Mesenchymal stem cell (in vitro differentiated cells and primary cell): Measurements from ENCODE around the gene ZBTB47.

Experiments
- DNase-seq: peaks from one replicate; pipeline ENCODE4 v3.0.0-alpha.2; 2013
- H2AFZ ChIP-seq: one replicate; pipeline ENCODE4 v1.6.1; 2013; ENCODE audit warnings: low read depth, mild to moderate bottlenecking, control low read depth, inconsistent platforms, low read length, moderate library complexity
- H2AK5ac ChIP-seq: 2 replicates; pipeline ENCODE4 v1.6.1; 2013; ENCODE audit warnings: low read length, moderate library complexity, mild to moderate bottlenecking, inconsistent platforms; ENCODE audit not compliant: severe bottlenecking
- H2BK120ac ChIP-seq: one replicate; pipeline ENCODE4 v1.6.1; 2013; ENCODE audit warnings: low read depth, mild to moderate bottlenecking, inconsistent platforms, low read length, moderate library complexity
- H2BK12ac ChIP-seq, 2 experiments: one replicate each; pipeline ENCODE4 v1.6.1; 2013; ENCODE audit warnings: inconsistent platforms in 2 of 2, low read length in 2 of 2, mild to moderate bottlenecking in 2 of 2, moderate library complexity in 2 of 2, control low read depth in 1 of 2
- H2BK15ac ChIP-seq: one replicate; pipeline ENCODE4 v1.6.1; 2013; ENCODE audit warnings: mild to moderate bottlenecking, low read depth, inconsistent platforms; ENCODE audit not compliant: poor library complexity, severe bottlenecking
- H2BK5ac ChIP-seq: 2 replicates; pipeline ENCODE4 v1.6.1; 2013; ENCODE audit warnings: low read depth, mild to moderate bottlenecking, low read length, control low read depth, inconsistent platforms; ENCODE audit not compliant: poor library complexity, severe bottlenecking
- H3K14ac ChIP-seq, 2 experiments: one replicate each; pipeline ENCODE4 v1.6.1; 2013; ENCODE audit warnings: inconsistent platforms in 2 of 2, low read length in 2 of 2, control low read depth in 1 of 2, mild to moderate bottlenecking in 1 of 2, moderate library complexity in 1 of 2
- H3K18ac ChIP-seq, 2 experiments: one replicate each; pipeline ENCODE4 v1.6.1; 2013; ENCODE audit warnings: inconsistent platforms in 2 of 2, low read length in 2 of 2, control low read depth in 1 of 2, low read depth in 1 of 2, mild to moderate bottlenecking in 1 of 2
- H3K23ac ChIP-seq, 2 experiments: one replicate each; pipeline ENCODE4 v1.6.1; 2013; ENCODE audit warnings: inconsistent platforms in 2 of 2, low read length in 2 of 2, mild to moderate bottlenecking in 2 of 2, moderate library complexity in 2 of 2, control low read depth in 1 of 2
- H3K27ac ChIP-seq: 2 replicates; pipeline ENCODE4 v1.5.1; 2013; ENCODE audit warnings: mild to moderate bottlenecking, moderate library complexity, low read length, control low read depth, inconsistent platforms; ENCODE audit not compliant: poor library complexity, severe bottlenecking
- H3K27me3 ChIP-seq, 2 experiments: 2 replicates each; pipeline versions ENCODE4 v1.6.1 to v1.7.0; 2013; ENCODE audit warnings: low read length in 2 of 2, mild to moderate bottlenecking in 2 of 2, moderate library complexity in 2 of 2, control low read depth in 1 of 2, inconsistent platforms in 1 of 2; ENCODE audit not compliant: control insufficient read depth in 1 of 2, insufficient read depth in 1 of 2
- H3K36me3 ChIP-seq, 2 experiments: 2 replicates each; pipeline versions ENCODE4 v1.6.1 to v1.7.0; 2013; ENCODE audit warnings: low read length in 2 of 2, control low read depth in 1 of 2, inconsistent platforms in 1 of 2, low read depth in 1 of 2, mild to moderate bottlenecking in 1 of 2; ENCODE audit not compliant: insufficient read depth in 2 of 2, control insufficient read depth in 1 of 2
- H3K4ac ChIP-seq, 2 experiments: one replicate each; pipeline ENCODE4 v1.6.1; 2013; ENCODE audit warnings: inconsistent platforms in 2 of 2, low read length in 2 of 2, mild to moderate bottlenecking in 2 of 2, moderate library complexity in 2 of 2, control low read depth in 1 of 2, low read depth in 1 of 2
- H3K4me1 ChIP-seq: 2 replicates; pipeline ENCODE4 v1.6.1; 2013; ENCODE audit warnings: low read depth, low read length, control low read depth; ENCODE audit not compliant: control insufficient read depth, insufficient read depth
- H3K4me2 ChIP-seq: 2 replicates; pipeline ENCODE4 v1.6.1; 2013; ENCODE audit warnings: low read length, mild to moderate bottlenecking, inconsistent platforms; ENCODE audit not compliant: poor library complexity, severe bottlenecking
- H3K4me3 ChIP-seq, 2 experiments: 2 replicates each; pipeline versions ENCODE4 v1.5.1 to v1.7.0; 2013; ENCODE audit warnings: low read length in 2 of 2, mild to moderate bottlenecking in 2 of 2, control low read depth in 1 of 2, low read depth in 1 of 2; ENCODE audit not compliant: insufficient read depth in 1 of 2
- H3K79me1 ChIP-seq: replicated peaks from 2 replicates; pipeline ENCODE4 v1.6.1; 2013; ENCODE audit warnings: mild to moderate bottlenecking, control low read depth, low read length, inconsistent platforms; ENCODE audit not compliant: poor library complexity, severe bottlenecking
- H3K9ac ChIP-seq: 2 replicates; pipeline ENCODE4 v1.7.0; 2013; ENCODE audit warnings: mild to moderate bottlenecking, low read length, moderate library complexity
- H3K9me3 ChIP-seq: 2 replicates; pipeline ENCODE4 v1.7.0; 2013; ENCODE audit warnings: mild to moderate bottlenecking, low read length; ENCODE audit not compliant: control insufficient read depth
- H4K8ac ChIP-seq: one replicate; pipeline ENCODE4 v1.6.1; 2013; ENCODE audit warnings: inconsistent platforms, mild to moderate bottlenecking, low read length, moderate library complexity
- H4K91ac ChIP-seq: one replicate; pipeline ENCODE4 v1.6.1; 2013; ENCODE audit warnings: mild to moderate bottlenecking, low read length, inconsistent platforms
- WGBS: methylation state at CpG from one replicate; pipeline ENCODE4 v1.1.7; 2013; ENCODE audit warnings: mixed read lengths; 5-methylcytosine and 5-hydroxymethylcytosine counted together

ZBTB47 gene

DNA sequence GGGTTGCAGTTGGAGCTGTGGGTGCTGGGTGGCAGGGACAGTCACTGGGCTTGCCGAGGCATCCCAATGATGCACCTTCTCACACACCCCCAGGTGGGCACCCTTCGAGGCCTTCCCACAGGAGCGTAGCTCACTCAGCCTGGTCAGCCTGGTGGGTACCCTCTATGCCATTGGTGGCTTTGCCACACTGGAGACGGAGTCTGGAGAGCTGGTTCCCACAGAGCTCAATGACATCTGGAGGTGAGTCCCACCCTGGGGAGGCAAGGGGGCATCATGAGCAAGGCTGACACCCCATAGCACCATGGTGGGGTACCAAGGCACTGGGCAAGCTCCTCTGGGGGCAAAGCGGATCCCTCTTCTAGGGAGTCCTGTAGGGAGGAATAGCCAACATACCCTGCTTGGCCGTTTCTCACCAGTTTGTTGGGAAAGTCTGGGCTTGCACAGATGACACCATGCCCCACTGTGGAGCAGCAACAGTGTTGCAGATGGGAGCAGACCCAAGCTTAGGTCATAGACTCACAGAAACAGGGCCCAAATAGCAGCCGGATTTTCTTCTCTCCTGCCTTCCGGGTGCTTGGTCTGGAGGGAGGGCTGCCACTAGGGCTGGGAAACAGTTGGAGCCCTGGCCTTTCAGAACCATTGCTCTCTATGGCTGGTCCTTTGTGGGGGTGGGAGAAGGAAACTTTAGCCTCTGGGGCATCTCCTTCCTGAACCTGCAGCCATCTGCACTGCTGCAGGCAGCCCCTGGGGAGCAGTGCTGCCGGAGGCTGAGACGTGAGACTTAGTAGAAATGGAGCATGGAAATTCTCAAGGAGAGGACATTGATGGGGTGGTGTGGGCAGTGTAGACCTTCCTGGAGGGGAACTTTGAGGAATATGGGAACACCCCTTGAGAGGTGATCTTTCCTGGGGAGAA lies 37.5 kb downstream of the ZBTB47 start:
- H3K4ac ChIP-seq: no peak overlapping the region
- no peak overlapping the region for H3K14ac ChIP-seq
- no peak overlapping the region for H3K23ac ChIP-seq
- no peak overlapping the region for H3K18ac ChIP-seq
- H3K4me2 ChIP-seq: no peak overlapping the region
- H2AFZ ChIP-seq: no peak overlapping the region
- H3K9me3 ChIP-seq: no peaks in the 10 kb centered on the region
- no peak for DNase-seq
- no peak overlapping the region for H2BK120ac ChIP-seq
- no peak overlapping the region for H2BK12ac ChIP-seq
- H3K4me1 ChIP-seq: no peaks in the 10 kb centered on the region
- H3K27ac ChIP-seq: no peak overlapping the region
- H3K79me1 ChIP-seq: no peaks in the 10 kb centered on the region
- no peak overlapping the region for H4K91ac ChIP-seq
- WGBS: 85% methylated on average over 10 of the region's 10 CpGs
- H3K4me3 ChIP-seq: no peak overlapping the region
- H2BK5ac ChIP-seq: no peak overlapping the region
- no peak overlapping the region for H2AK5ac ChIP-seq
- no peak overlapping the region for H2BK15ac ChIP-seq
- H3K9ac ChIP-seq: no peak overlapping the region
- H3K36me3 ChIP-seq: no peaks in the 10 kb centered on the region
- peaks cover 46 to 64% of the 10 kb centered on the region in 2 experiments for H3K27me3 ChIP-seq
- no peak overlapping the region for H4K8ac ChIP-seq

GRCh38 chr3:42691816-42692666 lies 38.5 kb downstream of the ZBTB47 start:
- Histone ChIP-seq H3K14ac (no peak overlapping the region), H2BK5ac (no peak overlapping the region), H2BK15ac (no peak overlapping the region), H2AK5ac (no peak overlapping the region), H3K79me1 (no peaks in the 10 kb centered on the region), H3K23ac (no peak overlapping the region), H4K8ac (no peak overlapping the region), H2BK12ac (no peak overlapping the region), H3K36me3 (no peaks in the 10 kb centered on the region), H3K9me3 (no peaks in the 10 kb centered on the region), H3K4ac (no peak overlapping the region), H3K18ac (no peak overlapping the region), H2AFZ (no peak overlapping the region), H4K91ac (no peak overlapping the region), H3K4me1 (no peaks in the 10 kb centered on the region), H2BK120ac (no peak overlapping the region), H3K4me3 (no peak overlapping the region), H3K27ac (no peak overlapping the region), H3K4me2 (no peak overlapping the region), H3K9ac (no peak overlapping the region), H3K27me3 (peaks cover 52 to 62% of the 10 kb centered on the region in 2 experiments)
- WGBS: 73% methylated on average over 13 of the region's 13 CpGs
- DNase-seq: no peak

DNA sequence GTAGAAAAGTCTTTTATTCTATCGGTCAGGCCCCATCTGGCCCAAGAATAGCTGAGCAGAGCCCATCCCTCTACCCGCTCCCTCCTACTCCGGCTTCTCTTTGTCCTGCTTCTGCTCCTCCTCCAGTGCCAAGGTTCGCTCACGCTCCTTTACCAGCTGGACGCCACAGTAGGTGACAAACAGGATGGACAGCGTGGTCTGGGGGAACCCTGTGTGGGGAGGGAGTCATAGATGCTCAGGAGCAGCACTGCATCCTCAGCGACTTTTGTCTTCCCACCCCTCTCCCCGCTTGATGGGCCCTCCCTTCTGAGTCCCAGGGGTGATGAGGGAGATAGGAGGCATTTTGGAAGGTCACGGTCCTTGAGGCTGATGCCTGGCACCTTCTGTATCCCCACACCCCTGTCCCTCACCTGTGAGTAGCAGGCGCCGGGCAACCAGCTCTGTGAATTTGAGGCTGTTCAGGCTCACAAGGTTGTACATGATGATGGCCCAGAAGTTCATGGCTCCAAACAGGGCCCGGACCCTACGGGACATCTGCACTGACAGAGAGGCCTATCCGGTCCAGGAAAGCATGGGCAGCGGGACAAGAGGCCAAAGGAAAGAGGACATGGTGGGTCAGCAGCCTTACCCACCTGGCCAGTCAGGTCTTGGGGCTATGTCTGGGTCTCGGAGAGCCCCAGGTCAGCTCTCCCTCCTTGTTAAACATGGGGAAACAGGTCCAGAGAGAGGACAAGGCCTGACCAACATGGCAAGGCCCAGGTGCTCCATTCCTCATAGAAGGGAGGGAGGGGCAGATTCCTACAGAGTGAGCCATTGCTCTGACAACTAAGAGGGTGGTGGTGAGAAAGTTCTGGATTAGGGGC lies 39.4 kb downstream of the ZBTB47 start:
- H3K14ac ChIP-seq: no peak overlapping the region

More for the DNA sequence above, 39.4 kb downstream of the ZBTB47 start:
- Histone ChIP-seq H3K27ac (no peak overlapping the region), H2AFZ (no peak overlapping the region), H3K79me1 (no peaks in the 10 kb centered on the region), H3K36me3 (no peaks in the 10 kb centered on the region), H4K8ac (no peak overlapping the region), H2BK120ac (no peak overlapping the region), H3K23ac (no peak overlapping the region), H2BK5ac (no peak overlapping the region), H3K18ac (no peak overlapping the region), H3K4me1 (no peaks in the 10 kb centered on the region), H2BK12ac (no peak overlapping the region), H3K9me3 (no peaks in the 10 kb centered on the region), H3K4me3 (no peak overlapping the region), H3K4ac (no peak overlapping the region), H3K27me3 (peaks cover 52 to 65% of the 10 kb centered on the region in 2 experiments), H3K4me2 (no peak overlapping the region), H2AK5ac (no peak overlapping the region), H2BK15ac (no peak overlapping the region), H3K9ac (no peak overlapping the region), H4K91ac (no peak overlapping the region)
- DNase-seq: no peak
- 89% methylated on average over 16 of the region's 17 CpGs for WGBS
